H1 (cell line): ENCODE measurements around the gene ADAM12. TPM values are rescaled to one million over a fixed set of nuclear protein-coding genes. Genes with fewer than 3 reads are reported as not detected.

Experiments
- CTCF ChIA-PET: fragments of 300-600 bp; sonication (Branson Sonifier 250); formaldehyde crosslinking; loops from one replicate; lab custom pipeline; 2021; ENCODE audit not compliant: partially characterized antibody; lab: Charles Lee
- POLR2A ChIA-PET: fragments of 300-600 bp; sonication (Branson Sonifier 250); formaldehyde crosslinking; loops from one replicate; lab custom pipeline; 2021; ENCODE audit warnings: inconsistent platforms; ENCODE audit not compliant: partially characterized antibody; lab: Charles Lee
- DNase-seq, 2 experiments: peaks; one replicate each; pipeline versions ENCODE4 v3.0.0 to v3.0.0-alpha.2; 2010 to 2022; ENCODE audit warnings: low spot score in 2 of 2, low read depth in 1 of 2, mixed read lengths in 1 of 2
- FAIRE-seq: peaks from 2 replicates; lab custom pipeline; 2011; peaks lifted over from hg19 to GRCh38; lab: Jason Lieb, UNC
- H2AFZ ChIP-seq: 2 replicates; pipeline ENCODE4 v1.8.1; 2012; ENCODE audit warnings: low read length, inconsistent platforms
- H2AK5ac ChIP-seq: 2 replicates; pipeline ENCODE4 v1.6.1; 2013; ENCODE audit warnings: low read depth, low read length
- H2BK120ac ChIP-seq: replicated peaks from 2 replicates; pipeline ENCODE3; 2013; ENCODE audit warnings: low read depth, low read length, inconsistent platforms
- H2BK12ac ChIP-seq: 2 replicates; pipeline ENCODE4 v1.6.1; 2013; ENCODE audit warnings: low read depth, low read length
- H2BK15ac ChIP-seq: 2 replicates; pipeline ENCODE4 v1.6.1; 2013; ENCODE audit warnings: low read length
- H2BK20ac ChIP-seq: 2 replicates; pipeline ENCODE4 v1.6.1; 2013; ENCODE audit warnings: low read length
- H2BK5ac ChIP-seq: 2 replicates; pipeline ENCODE4 v1.6.1; 2013; ENCODE audit warnings: low read depth, low read length
- H3K14ac ChIP-seq: 2 replicates; pipeline ENCODE4 v1.6.1; 2013; ENCODE audit warnings: inconsistent platforms; ENCODE audit not compliant: insufficient read length
- H3K18ac ChIP-seq: 2 replicates; pipeline ENCODE4 v1.6.1; 2013; ENCODE audit warnings: low read length; ENCODE audit errors: extremely low read depth
- H3K23ac ChIP-seq: 2 replicates; pipeline ENCODE4 v1.6.1; 2013; ENCODE audit warnings: inconsistent platforms; ENCODE audit not compliant: insufficient read length
- H3K23me2 ChIP-seq: 2 replicates; pipeline ENCODE4 v1.6.1; 2013; ENCODE audit warnings: low read depth, low read length
- H3K27ac ChIP-seq: 2 replicates; pipeline ENCODE4 v1.6.1; 2011; ENCODE audit warnings: low read depth, low read length, inconsistent platforms
- H3K27me3 ChIP-seq, 4 experiments: replicated peaks in 1 of 4; 1 replicate in 1 of 4; 2 replicates in 3 of 4; pipeline versions ENCODE4 v1.6.1 to v1.8.1; 2011 to 2013; ENCODE audit warnings: low read length in 3 of 4, mild to moderate bottlenecking in 3 of 4, inconsistent platforms in 2 of 4, mixed read lengths in 2 of 4, moderate library complexity in 1 of 4; ENCODE audit not compliant: control insufficient read depth in 3 of 4, insufficient read depth in 3 of 4; ENCODE audit errors: extremely low read depth in 1 of 4
- H3K36me3 ChIP-seq, 4 experiments: 2 replicates each; pipeline versions ENCODE4 v1.6.1 to v1.8.1; 2011 to 2013; ENCODE audit warnings: mild to moderate bottlenecking in 4 of 4, low read length in 3 of 4, moderate library complexity in 2 of 4, control low read depth in 1 of 4, inconsistent platforms in 1 of 4; ENCODE audit not compliant: insufficient read depth in 4 of 4, control insufficient read depth in 2 of 4
- H3K4ac ChIP-seq: replicated peaks from 2 replicates; pipeline ENCODE3; 2013; ENCODE audit warnings: low read length, low read depth, mixed read lengths, inconsistent platforms; ENCODE audit not compliant: insufficient read length
- H3K4me1 ChIP-seq, 4 experiments: replicated peaks in 1 of 4; 1 replicate in 1 of 4; 2 replicates in 3 of 4; pipeline versions ENCODE4 v1.6.1 to v1.8.1; 2011 to 2013; ENCODE audit warnings: low read length in 3 of 4, inconsistent platforms in 2 of 4, mixed read lengths in 1 of 4; ENCODE audit not compliant: insufficient read depth in 4 of 4, control insufficient read depth in 3 of 4
- H3K4me2 ChIP-seq, 2 experiments: 2 replicates each; pipeline versions ENCODE4 v1.6.1 to v1.8.1; 2011 to 2013; ENCODE audit warnings: low read depth in 2 of 2, low read length in 2 of 2, control low read depth in 1 of 2, inconsistent platforms in 1 of 2, mild to moderate bottlenecking in 1 of 2; ENCODE audit not compliant: insufficient read depth in 1 of 2
- H3K4me3 ChIP-seq, 4 experiments: fragments of 200-600, 300-600 bp in 1 of 4; sonication (generic), shearing (Covaris generic), sonication (Bioruptor Twin) in 1 of 4; 2 replicates each; pipeline versions ENCODE4 v1.5.1 to v1.8.1; 2011 to 2016; ENCODE audit warnings: low read length in 4 of 4, low read depth in 3 of 4, control low read depth in 2 of 4, inconsistent platforms in 2 of 4, mild to moderate bottlenecking in 2 of 4, mixed read lengths in 1 of 4, moderate library complexity in 1 of 4; ENCODE audit not compliant: insufficient read depth in 2 of 4; ENCODE audit errors: extremely low read depth in 1 of 4
- H3K56ac ChIP-seq: replicated peaks from 2 replicates; pipeline ENCODE3; 2013; ENCODE audit warnings: low read depth, mild to moderate bottlenecking, mixed read lengths, low read length, inconsistent platforms; ENCODE audit not compliant: insufficient read length
- H3K79me1 ChIP-seq: 2 replicates; pipeline ENCODE4 v1.6.1; 2013; ENCODE audit warnings: low read depth, low read length, control low read depth
- H3K79me2 ChIP-seq, 2 experiments: 2 replicates each; pipeline versions ENCODE4 v1.6.1 to v1.8.1; 2012 to 2013; ENCODE audit warnings: low read length in 2 of 2, mild to moderate bottlenecking in 2 of 2, inconsistent platforms in 1 of 2; ENCODE audit not compliant: insufficient read depth in 2 of 2, control insufficient read depth in 1 of 2
- H3K9ac ChIP-seq, 4 experiments: replicated peaks in 1 of 4; 1 replicate in 1 of 4; 2 replicates in 3 of 4; pipeline versions ENCODE4 v1.6.1 to v1.8.1; 2011 to 2013; ENCODE audit warnings: low read depth in 3 of 4, low read length in 3 of 4, control low read depth in 2 of 4, mild to moderate bottlenecking in 2 of 4, moderate library complexity in 2 of 4, inconsistent platforms in 1 of 4; ENCODE audit errors: extremely low read depth in 1 of 4
- H3K9me3 ChIP-seq, 2 experiments: 2 replicates each; pipeline versions ENCODE4 v1.6.1 to v1.8.1; 2012 to 2013; ENCODE audit warnings: mild to moderate bottlenecking in 2 of 2, moderate library complexity in 2 of 2, control low read depth in 1 of 2, inconsistent platforms in 1 of 2, low read depth in 1 of 2, low read length in 1 of 2, mixed read lengths in 1 of 2; ENCODE audit not compliant: insufficient read depth in 2 of 2
- H4K20me1 ChIP-seq, 2 experiments: replicated peaks in 1 of 2; 2 replicates each; pipeline versions ENCODE3 to v1.8.1; 2011 to 2013; ENCODE audit warnings: inconsistent platforms in 2 of 2, low read length in 2 of 2, mild to moderate bottlenecking in 1 of 2; ENCODE audit not compliant: insufficient read depth in 2 of 2, control insufficient read depth in 1 of 2
- H4K5ac ChIP-seq: 2 replicates; pipeline ENCODE4 v1.6.1; 2013; ENCODE audit warnings: low read length, low read depth, mixed read lengths, inconsistent platforms; ENCODE audit not compliant: insufficient read length
- H4K8ac ChIP-seq: 2 replicates; pipeline ENCODE4 v1.8.0; 2013; ENCODE audit warnings: mild to moderate bottlenecking, moderate library complexity, low read length, inconsistent platforms; ENCODE audit not compliant: insufficient read depth; ENCODE audit errors: extremely low read depth
- H4K91ac ChIP-seq: replicated peaks from 2 replicates; pipeline ENCODE3; 2013; ENCODE audit warnings: low read length, mixed read lengths, inconsistent platforms; ENCODE audit not compliant: insufficient read length
- BRCA1 ChIP-seq: IDR thresholded peaks from 2 replicates; pipeline ENCODE4 v1.6.1; 2012; ENCODE audit warnings: low read depth, low read length, improper control_type of control experiment
- CHD2 ChIP-seq: IDR thresholded peaks from 2 replicates; pipeline ENCODE4 v1.6.1; 2012; ENCODE audit warnings: low read length, improper control_type of control experiment
- EGR1 ChIP-seq: IDR thresholded peaks from 2 replicates; pipeline ENCODE4 v1.6.1; 2011; ENCODE audit warnings: low read depth, low read length, borderline replicate concordance
- GTF2F1 ChIP-seq: IDR thresholded peaks from 2 replicates; pipeline ENCODE4 v1.6.1; 2012; ENCODE audit warnings: low read depth, low read length, improper control_type of control experiment, borderline replicate concordance
- NRF1 ChIP-seq: IDR thresholded peaks from 2 replicates; pipeline ENCODE4 v1.6.1; 2011; ENCODE audit warnings: mild to moderate bottlenecking, low read depth, low read length, improper control_type of control experiment
- POLR2AphosphoS5 ChIP-seq: IDR thresholded peaks from 2 replicates; pipeline ENCODE4 v1.6.1; 2011; ENCODE audit warnings: low read depth, low read length
- RAD21 ChIP-seq, 2 experiments: IDR thresholded peaks in 1 of 2; conservative IDR thresholded peaks in 1 of 2; 2 replicates each; pipeline ENCODE4 v1.6.1; 2011; ENCODE audit warnings: low read depth in 2 of 2, low read length in 2 of 2, improper control_type of control experiment in 1 of 2, inconsistent platforms in 1 of 2, mild to moderate bottlenecking in 1 of 2, moderate library complexity in 1 of 2
- SIN3A ChIP-seq, 2 experiments: IDR thresholded peaks in 1 of 2; conservative IDR thresholded peaks in 1 of 2; 2 replicates each; pipeline ENCODE4 v1.6.1; 2011 to 2012; ENCODE audit warnings: low read length in 2 of 2, improper control_type of control experiment in 1 of 2, low read depth in 1 of 2, mild to moderate bottlenecking in 1 of 2
- SP2 ChIP-seq: IDR thresholded peaks from 2 replicates; pipeline ENCODE4 v1.6.1; 2012; ENCODE audit warnings: mild to moderate bottlenecking, low read length, inconsistent platforms
- TCF12 ChIP-seq: IDR thresholded peaks from 2 replicates; pipeline ENCODE4 v1.6.1; 2011; ENCODE audit warnings: low read depth, mild to moderate bottlenecking, low read length
- TEAD4 ChIP-seq: IDR thresholded peaks from 2 replicates; pipeline ENCODE4 v1.6.1; 2012; ENCODE audit warnings: low read depth, low read length, inconsistent platforms, mixed read lengths
- ZNF274 ChIP-seq: IDR thresholded peaks from 2 replicates; pipeline ENCODE4 v1.7.0; 2012; ENCODE audit warnings: low read length, borderline replicate concordance; ENCODE audit errors: extremely low read depth
- polyA plus RNA-seq, 7 experiments: library from polyadenylated mRNA; depleted of rRNA in 3 of 7; stranded (reverse) in 5 of 7; unstranded in 2 of 7; fragments of >200 nt in 5 of 7; fragments of 200-250 nt in 2 of 7; gene quantifications; 1 replicate in 5 of 7; 2 replicates in 1 of 7; 4 replicates in 1 of 7; pipeline versions ENCODE4 v1.2.1 to v1.2.3, GENCODE V29; 2011 to 2013; ENCODE audit warnings: missing spikeins in 2 of 7, mixed read lengths in 2 of 7
- total RNA-seq: library from RNA; stranded (reverse); fragmentation: NEBNext Ultra II Directional; extraction: Animal tissue kit (Norgen Biotek cat#: 25700); gene quantifications from 2 replicates; pipeline ENCODE4 v1.2.1, GENCODE V29; 2021
- TF ChIP-seq, protein P1 (sequence below): IDR thresholded peaks from 2 replicates; pipeline ENCODE4 v1.6.1; 2012; ENCODE audit warnings: inconsistent platforms

Gene ADAM12
- total and polyA plus RNA-seq, 2 of the 8 experiments (the other 6 are each of a cell fraction or from before 2014, with no cell fraction given) = 0.07 to 0.17 TPM

DNA sequence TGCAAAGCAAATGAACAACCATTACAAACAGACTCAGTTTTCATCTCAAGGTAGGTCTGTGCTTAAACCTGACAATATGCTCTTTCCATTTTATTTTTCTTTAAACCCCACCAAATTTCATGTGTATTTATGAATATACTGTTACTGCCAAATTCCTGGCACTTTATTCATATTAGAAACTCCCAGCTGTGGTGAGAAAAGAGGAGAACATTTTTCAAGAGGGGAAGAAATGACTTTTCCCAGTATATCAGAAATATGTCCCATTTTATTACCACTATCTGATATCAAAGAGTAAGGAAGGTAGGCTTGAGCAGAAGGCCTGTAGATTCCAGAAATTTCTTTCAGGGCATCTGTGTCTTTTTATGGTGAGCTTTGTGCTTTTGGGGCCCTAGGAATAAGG is 189.6 kb downstream of the ADAM12 start:
- H3K4me1 ChIP-seq = no peaks in the 10 kb centered on the region
- no peak overlapping the region for H3K56ac ChIP-seq
- H3K9ac ChIP-seq = no peak overlapping the region
- ChIA-PET CTCF (interaction anchor here (1.1 kb wide), 1 partner anchor 330 kb away, joined by 3 read pairs; no protein-coding TSS in a partner anchor), POLR2A (no interaction called here)
- no peak overlapping the region for H3K18ac ChIP-seq
- no peaks in the 10 kb centered on the region for H3K23me2 ChIP-seq
- H3K27ac ChIP-seq = no peak overlapping the region
- no peaks in the 10 kb centered on the region for H3K9me3 ChIP-seq
- H4K8ac ChIP-seq = no peak overlapping the region; the same call in 1 of the 2 replicates
- H3K79me1 ChIP-seq = no peaks in the 10 kb centered on the region
- H3K79me2 ChIP-seq = no peaks in the 10 kb centered on the region
- no peak overlapping the region for H2BK15ac ChIP-seq
- no peaks in the 10 kb centered on the region for H3K36me3 ChIP-seq
- FAIRE-seq (no peak), DNase-seq (no peak)
- H2BK20ac ChIP-seq = no peak overlapping the region
- no peak overlapping the region for H2AK5ac ChIP-seq
- H4K20me1 ChIP-seq = no peaks in the 10 kb centered on the region
- no peak overlapping the region for H2BK5ac ChIP-seq
- no peak overlapping the region for H2BK120ac ChIP-seq
- no peak overlapping the region for H4K91ac ChIP-seq
- no peak overlapping the region for H3K4me2 ChIP-seq
- no peak overlapping the region for H3K4ac ChIP-seq
- H3K4me3 ChIP-seq = no peak overlapping the region
- H3K23ac ChIP-seq = no peak overlapping the region
- no peak overlapping the region for H4K5ac ChIP-seq
- H3K14ac ChIP-seq = no peak overlapping the region
- H3K27me3 ChIP-seq = no peaks in the 10 kb centered on the region
- TF ChIP-seq ZNF274 (no peak), CHD2 (no peak), SIN3A (conservative IDR thresholded peaks at IDR 0.05 in 1 of 2, IDR thresholded peaks at IDR 0.05 in 1 of 2; ENCODE audit: low read depth in 1 of 2, low read length in 2 of 2) (no peak), GTF2F1 (no peak), BRCA1 (no peak), RAD21 (IDR thresholded peaks at IDR 0.05 in 1 of 2, conservative IDR thresholded peaks at IDR 0.05 in 1 of 2; ENCODE audit: low read depth in 2 of 2, low read length in 2 of 2) (no peak), TCF12 (no peak), TEAD4 (no peak), SP2 (no peak), NRF1 (no peak), POLR2AphosphoS5 (no peak), EGR1 (no peak)
- TF ChIP-seq, protein P1, sequence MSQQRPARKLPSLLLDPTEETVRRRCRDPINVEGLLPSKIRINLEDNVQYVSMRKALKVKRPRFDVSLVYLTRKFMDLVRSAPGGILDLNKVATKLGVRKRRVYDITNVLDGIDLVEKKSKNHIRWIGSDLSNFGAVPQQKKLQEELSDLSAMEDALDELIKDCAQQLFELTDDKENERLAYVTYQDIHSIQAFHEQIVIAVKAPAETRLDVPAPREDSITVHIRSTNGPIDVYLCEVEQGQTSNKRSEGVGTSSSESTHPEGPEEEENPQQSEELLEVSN = no peak
- no peak overlapping the region for H2BK12ac ChIP-seq
- no peak overlapping the region for H2AFZ ChIP-seq
